ENCODE measurements around the gene RGS7. TPM values are rescaled to one million over a fixed set of nuclear protein-coding genes. Genes with fewer than 3 reads are reported as not detected.

The RGS7 gene
- total and polyA plus RNA-seq, 2 of the 8 experiments (the other 6 are each of a cell fraction or from before 2014, with no cell fraction given): 1.6 to 3.0 TPM

DNA sequence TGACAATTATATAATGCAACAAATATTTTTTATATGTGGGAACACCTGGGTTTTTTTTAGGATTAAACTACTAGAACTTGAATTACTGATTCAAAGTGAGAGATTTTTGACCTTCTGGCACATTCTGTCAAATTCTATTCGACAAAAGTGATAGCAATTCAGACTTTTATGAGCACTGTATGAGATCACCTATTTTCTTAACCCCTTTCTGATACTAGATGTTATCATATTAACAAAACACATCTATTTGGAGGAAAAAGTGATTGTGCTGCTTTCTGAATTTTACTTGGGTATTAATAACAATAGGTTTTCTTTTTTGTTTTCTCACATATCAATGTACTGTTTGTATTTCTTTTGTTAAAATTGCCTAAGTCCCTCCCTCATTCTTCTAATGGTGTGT lies 570.1 kb downstream of the RGS7 start:
- Histone ChIP-seq H3K4me1 (replicated peaks in 1 of 4; ENCODE audit: control insufficient read depth in 3 of 4, insufficient read depth in 4 of 4, low read length in 3 of 4) (no peaks in the 10 kb centered on the region), H2BK15ac (ENCODE audit: low read length) (no peak overlapping the region), H2AFZ (ENCODE audit: low read length) (no peak overlapping the region), H3K9me3 (ENCODE audit: insufficient read depth in 2 of 2, low read depth in 1 of 2, low read length in 1 of 2) (no peaks in the 10 kb centered on the region), H3K4ac (replicated peaks; ENCODE audit: insufficient read length, low read depth, low read length) (no peak overlapping the region), H3K18ac (ENCODE audit: extremely low read depth, low read length) (no peak overlapping the region), H3K79me1 (ENCODE audit: low read depth, low read length) (no peaks in the 10 kb centered on the region), H4K8ac (ENCODE audit: extremely low read depth, insufficient read depth, low read length) (no peak overlapping the region), H3K36me3 (ENCODE audit: control insufficient read depth in 2 of 4, insufficient read depth in 4 of 4, low read length in 3 of 4) (no peaks in the 10 kb centered on the region), H3K23ac (ENCODE audit: insufficient read length) (no peak overlapping the region), H3K23me2 (ENCODE audit: low read depth, low read length) (no peaks in the 10 kb centered on the region), H2AK5ac (ENCODE audit: low read depth, low read length) (no peak overlapping the region), H4K91ac (replicated peaks; ENCODE audit: insufficient read length, low read length) (no peak overlapping the region), H2BK20ac (ENCODE audit: low read length) (no peak overlapping the region), H3K27me3 (replicated peaks in 1 of 4; ENCODE audit: control insufficient read depth in 3 of 4, extremely low read depth in 1 of 4, insufficient read depth in 3 of 4, low read length in 3 of 4) (no peaks in the 10 kb centered on the region), H2BK120ac (replicated peaks; ENCODE audit: low read depth, low read length) (no peak overlapping the region), H3K27ac (ENCODE audit: low read depth, low read length) (no peak overlapping the region), H3K56ac (replicated peaks; ENCODE audit: insufficient read length, low read depth, low read length) (no peak overlapping the region), H3K14ac (ENCODE audit: insufficient read length) (no peak overlapping the region), H3K79me2 (ENCODE audit: control insufficient read depth in 1 of 2, insufficient read depth in 2 of 2, low read length in 2 of 2) (no peaks in the 10 kb centered on the region), H2BK12ac (ENCODE audit: low read depth, low read length) (no peak overlapping the region), H2BK5ac (ENCODE audit: low read depth, low read length) (no peak overlapping the region), H4K5ac (ENCODE audit: insufficient read length, low read depth, low read length) (no peak overlapping the region), H3K4me3 (ENCODE audit: extremely low read depth in 1 of 4, insufficient read depth in 2 of 4, low read depth in 3 of 4, low read length in 4 of 4) (no peak overlapping the region), H3K4me2 (ENCODE audit: insufficient read depth in 1 of 2, low read depth in 2 of 2, low read length in 2 of 2) (no peak overlapping the region), H4K20me1 (replicated peaks in 1 of 2; ENCODE audit: control insufficient read depth in 1 of 2, insufficient read depth in 2 of 2, low read length in 2 of 2) (no peaks in the 10 kb centered on the region), H3K9ac (replicated peaks in 1 of 4; ENCODE audit: extremely low read depth in 1 of 4, low read depth in 3 of 4, low read length in 3 of 4) (no peak overlapping the region)
- FAIRE-seq (no peak), DNase-seq (ENCODE audit: low read depth in 1 of 2, low spot score in 2 of 2) (no peak)
- WGBS, 2 experiments (ENCODE audit: extremely low coverage in 1 of 2, insufficient coverage in 1 of 2, insufficient read length in 1 of 2, insufficient replicate concordance in 2 of 2, low coverage in 1 of 2, low lambda C conversion rate in 2 of 2, missing lambda C conversion rate in 1 of 2): 96% methylated on average over 1 of the region's 1 CpG; no CpG with 5 or more reads in 1 of the 2 experiments
- CTCF ChIA-PET (ENCODE audit: partially characterized antibody): interaction anchor here (1.5 kb wide), 1 partner anchor 13 kb away, joined by 4 read pairs; no protein-coding TSS in a partner anchor
- POLR2A ChIA-PET (ENCODE audit: partially characterized antibody): no interaction called here
- no peak for TF ChIP-seq GABPA (IDR thresholded peaks at IDR 0.05; ENCODE audit: borderline replicate concordance, insufficient read depth, low read length)
- no peak for TF ChIP-seq SP1 (IDR thresholded peaks at IDR 0.05; ENCODE audit: low read depth, low read length)
- TF ChIP-seq, protein P1, sequence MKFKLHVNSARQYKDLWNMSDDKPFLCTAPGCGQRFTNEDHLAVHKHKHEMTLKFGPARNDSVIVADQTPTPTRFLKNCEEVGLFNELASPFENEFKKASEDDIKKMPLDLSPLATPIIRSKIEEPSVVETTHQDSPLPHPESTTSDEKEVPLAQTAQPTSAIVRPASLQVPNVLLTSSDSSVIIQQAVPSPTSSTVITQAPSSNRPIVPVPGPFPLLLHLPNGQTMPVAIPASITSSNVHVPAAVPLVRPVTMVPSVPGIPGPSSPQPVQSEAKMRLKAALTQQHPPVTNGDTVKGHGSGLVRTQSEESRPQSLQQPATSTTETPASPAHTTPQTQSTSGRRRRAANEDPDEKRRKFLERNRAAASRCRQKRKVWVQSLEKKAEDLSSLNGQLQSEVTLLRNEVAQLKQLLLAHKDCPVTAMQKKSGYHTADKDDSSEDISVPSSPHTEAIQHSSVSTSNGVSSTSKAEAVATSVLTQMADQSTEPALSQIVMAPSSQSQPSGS (IDR thresholded peaks at IDR 0.05; ENCODE audit: low read length): no peak
- TF ChIP-seq, protein P2, sequence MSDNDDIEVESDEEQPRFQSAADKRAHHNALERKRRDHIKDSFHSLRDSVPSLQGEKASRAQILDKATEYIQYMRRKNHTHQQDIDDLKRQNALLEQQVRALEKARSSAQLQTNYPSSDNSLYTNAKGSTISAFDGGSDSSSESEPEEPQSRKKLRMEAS (IDR thresholded peaks at IDR 0.05): no peak
- TF ChIP-seq EZH2 (IDR thresholded peaks at IDR 0.05; ENCODE audit: low read depth, low read length, severe bottlenecking): no peak
- TF ChIP-seq FOSL1 (IDR thresholded peaks at IDR 0.05; ENCODE audit: insufficient read depth, low read depth, low read length): no peak
